Activated T-cell treated with anti-CD3 and anti-CD28 coated beads for 4 hours (primary cell): ENCODE data around the gene HLA-C.
"Not testable (repeated sequence)": the region's sequence is repeated elsewhere in the genome, so short reads cannot be mapped to it uniquely, and the experiment has no call there.

Experiments used
- DNase-seq: peaks from one replicate; pipeline ENCODE4 v3.0.0-alpha.2; 2020

Gene HLA-C

DNA sequence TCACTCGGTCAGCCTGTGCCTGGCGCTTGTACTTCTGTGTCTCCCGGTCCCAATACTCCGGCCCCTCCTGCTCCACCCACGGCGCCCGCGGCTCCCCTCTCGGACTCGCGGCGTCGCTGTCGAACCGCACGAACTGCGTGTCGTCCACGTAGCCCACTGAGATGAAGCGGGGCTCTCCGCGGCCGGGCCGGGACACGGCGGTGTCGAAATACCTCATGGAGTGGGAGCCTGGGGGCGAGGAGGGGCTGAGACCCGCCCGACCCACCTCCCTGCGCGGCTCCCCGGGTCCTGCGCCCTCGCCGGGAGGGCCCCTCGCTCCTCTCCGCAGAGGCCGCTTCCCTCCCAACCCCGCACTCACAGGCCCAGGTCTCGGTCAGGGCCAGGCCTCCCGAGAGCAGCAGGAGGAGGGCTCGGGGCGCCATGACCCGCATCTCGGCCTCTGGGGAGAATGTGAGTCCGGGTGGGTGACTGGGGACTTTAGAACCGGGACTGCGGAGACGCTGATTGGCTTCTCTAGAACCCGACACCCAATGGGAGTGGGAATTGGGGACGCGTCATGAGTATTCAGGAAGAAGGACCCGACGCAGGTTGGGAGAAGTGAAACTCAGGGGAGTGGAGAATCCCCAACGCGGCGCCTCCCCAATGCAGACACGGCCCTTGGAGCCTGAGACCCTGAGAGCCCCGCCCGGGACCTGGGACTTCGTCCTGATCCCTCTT lies at the start of gene HLA-C:
Gene HLA-C (minus strand): TSS at position 452 of the 717 bp plus-strand sequence. CDS start 21 bp downstream, at position 431.
- DNase-seq: peak; percentile 87

DNA sequence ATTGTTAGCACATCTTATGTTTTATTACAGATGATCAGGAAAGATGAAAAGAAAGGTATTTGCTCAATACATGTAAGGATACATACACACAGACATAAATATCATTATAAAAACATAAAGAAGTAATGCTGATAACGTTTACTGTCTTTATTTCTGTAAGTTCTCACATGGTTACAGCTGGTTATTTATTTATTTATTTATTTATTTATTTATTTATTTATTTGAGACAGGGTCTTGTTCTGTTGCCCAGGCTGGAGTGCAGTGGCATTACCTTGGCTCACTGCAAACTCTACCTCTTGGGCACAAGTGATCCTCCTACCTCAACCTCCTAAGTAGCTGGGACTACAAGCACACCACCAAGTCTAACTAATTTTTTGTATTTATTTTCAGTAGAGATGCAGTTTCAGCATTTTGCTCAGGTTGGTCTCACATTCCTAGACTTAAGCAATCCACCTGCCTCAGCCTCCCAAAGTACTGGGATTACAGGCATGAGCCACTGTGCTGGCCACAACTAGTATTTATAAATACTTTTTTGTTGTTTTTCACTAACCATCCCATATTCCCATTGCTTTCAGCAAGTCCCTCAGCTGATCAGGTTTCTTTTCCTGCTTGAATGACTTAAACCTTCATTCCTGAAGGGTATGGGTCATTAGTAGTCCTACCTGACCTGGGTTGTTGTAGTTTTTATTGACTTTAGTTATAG lies 49.3 kb upstream of the HLA-C start:
- no peak for DNase-seq

DNA sequence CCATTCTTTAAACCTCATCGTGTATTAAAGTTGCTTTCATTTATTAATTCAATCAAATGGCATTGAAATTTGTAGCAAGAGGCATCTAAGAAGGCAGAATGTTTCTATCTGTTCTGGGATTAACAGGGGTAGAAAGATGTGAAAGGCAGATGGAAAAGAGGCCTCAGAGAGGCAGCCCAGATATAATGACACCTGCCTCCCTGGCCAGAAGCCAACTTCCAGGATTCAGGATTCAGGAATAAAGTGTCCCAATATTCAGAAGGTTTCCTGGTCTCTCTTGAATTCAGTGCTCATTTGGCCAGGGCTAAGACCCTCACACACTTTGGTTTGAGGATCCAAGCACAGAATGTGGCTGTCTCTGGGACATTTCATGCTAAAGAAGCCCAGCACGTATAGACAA lies 45.1 kb upstream of the HLA-C start:
- no peak for DNase-seq

DNA sequence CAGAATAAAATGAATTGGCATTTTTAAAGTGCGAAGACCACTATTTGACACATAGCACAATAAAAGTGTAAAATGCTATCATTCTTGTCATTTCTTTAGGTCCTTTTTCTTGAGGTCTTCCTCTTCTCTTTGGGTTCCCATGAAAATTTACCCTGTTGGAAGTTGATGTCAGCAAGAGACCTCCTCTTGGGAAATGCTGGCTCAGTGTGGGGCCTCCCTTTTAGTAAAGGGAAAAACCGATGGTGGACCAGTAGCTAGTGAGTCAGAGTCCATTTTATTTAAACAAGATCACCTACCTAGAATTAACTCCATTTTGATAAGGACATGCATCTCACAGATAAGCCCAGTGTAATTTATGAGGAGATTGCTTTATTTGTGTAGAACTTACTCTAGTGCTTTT lies 37.7 kb upstream of the HLA-C start:
- DNase-seq: no peak

DNA sequence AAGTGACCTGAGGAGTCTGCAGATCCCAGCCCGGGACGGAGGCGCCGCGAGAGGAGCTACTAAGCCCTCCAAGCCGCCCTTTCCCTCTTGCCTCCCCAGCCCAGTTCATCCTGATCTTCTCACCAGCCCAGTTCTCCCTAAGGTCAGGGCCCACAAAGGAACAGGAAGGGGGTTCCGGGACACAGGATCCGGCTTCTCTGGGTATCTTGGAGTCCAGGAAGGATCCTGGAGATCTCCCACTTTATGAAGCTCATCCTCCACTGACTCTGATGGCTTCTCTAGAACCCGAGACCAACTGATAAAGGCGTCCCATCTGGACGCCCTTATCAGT lies 36.9 kb upstream of the HLA-C start:
- DNase-seq: no peak

DNA sequence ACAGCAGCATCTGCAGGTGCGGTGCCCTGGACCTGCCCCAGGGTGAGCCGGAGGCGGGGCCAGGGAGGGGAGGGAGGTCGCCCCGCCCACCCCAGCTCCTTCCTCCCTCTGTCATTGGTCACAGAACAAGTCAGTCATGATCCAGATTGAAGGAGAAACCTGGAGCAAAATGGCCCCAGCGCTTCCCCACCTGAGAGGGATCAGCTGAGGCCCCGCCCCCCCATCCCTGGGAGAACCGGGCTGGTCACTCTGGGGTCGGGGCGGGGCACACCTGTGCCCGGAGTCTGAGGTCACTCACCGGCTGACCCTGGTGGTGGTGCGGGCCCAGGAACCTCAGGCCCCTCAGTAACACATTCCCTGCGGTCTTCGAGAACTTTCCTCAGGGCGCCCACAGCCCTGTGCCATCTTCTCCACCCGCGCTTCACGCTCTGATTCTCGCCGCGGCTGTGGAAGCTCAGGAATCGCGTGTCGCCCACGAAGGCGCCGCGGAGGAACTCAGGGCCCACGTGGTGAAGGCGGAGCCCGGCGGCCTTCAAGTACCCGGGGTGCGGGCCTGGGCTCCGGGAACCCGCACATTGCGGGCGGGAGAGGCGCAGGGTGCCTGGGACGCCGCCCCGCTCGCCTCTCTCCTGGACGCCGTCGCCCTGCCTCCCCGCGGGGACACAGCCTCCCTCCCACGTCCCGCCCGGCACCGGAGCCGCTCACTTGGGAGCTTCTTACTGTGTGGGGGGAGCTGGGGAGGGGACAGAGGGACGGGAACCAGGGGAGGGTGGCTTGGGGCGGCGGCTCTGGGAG lies 36.4 kb upstream of the HLA-C start:
- DNase-seq: peak; percentile 59

DNA sequence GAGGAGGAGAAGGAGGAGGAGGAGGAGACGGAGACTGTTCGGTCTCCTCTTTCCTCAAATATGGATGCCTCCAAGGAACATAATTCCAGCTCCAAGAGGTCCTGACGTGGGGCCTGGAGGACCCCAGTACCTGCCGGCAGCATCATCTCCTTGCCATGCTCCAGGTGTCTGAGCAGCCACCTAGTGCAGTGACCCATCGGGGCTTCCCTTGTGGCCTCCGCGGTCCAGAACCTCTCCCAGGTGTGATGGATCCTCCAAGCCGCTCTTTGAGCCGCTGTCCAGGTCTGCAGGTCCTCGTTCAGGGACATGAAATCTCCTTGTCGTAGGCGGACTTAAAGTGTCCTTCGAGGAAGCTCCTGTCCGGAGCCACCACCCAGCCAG lies 35.8 kb upstream of the HLA-C start:
- DNase-seq: no peak

DNA sequence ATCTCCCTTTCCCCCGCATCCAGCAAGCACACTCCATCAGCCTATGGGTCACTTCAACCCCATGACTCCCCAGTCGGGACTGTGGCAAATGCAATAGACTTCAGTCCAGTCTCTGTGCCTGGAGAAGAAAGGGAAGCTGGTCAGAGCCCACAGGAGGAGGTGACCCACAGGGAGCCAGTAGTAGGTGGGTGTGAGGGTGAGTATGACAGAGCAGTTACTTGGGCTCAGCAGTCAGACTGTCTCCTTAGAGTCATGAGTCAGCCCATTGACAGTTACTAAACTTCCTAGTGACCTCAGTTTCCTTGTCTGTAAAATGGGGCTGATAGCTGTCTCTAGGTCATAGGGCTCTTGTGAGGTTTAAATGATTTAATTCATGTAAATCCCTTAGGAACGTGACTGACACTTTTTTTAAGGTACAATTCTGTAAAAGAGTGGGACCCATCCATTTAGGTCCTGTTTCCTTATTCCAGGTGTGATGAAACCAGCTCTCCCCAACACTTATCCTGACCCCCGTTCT lies 33.9 kb upstream of the HLA-C start:
- DNase-seq: no peak

DNA sequence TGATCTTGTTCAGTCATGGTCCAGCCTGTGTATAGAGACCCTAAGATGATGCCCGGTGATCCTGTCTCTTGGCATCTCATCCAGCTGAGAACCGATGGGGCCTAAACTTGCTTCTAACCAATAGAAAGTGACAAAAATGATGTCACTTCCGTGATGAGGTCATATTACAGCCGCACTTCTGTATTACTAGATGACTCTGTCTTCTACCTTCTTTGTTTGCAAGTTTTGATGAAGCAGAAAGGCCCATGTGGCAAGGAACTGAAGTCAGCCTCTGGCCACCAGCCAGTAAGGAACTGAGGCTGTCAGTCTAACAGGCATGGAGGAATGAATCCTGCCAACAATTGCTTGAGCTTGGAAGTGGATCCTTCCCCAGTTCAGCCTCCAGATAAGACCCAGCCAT lies 32.8 kb upstream of the HLA-C start:
- no peak for DNase-seq

DNA sequence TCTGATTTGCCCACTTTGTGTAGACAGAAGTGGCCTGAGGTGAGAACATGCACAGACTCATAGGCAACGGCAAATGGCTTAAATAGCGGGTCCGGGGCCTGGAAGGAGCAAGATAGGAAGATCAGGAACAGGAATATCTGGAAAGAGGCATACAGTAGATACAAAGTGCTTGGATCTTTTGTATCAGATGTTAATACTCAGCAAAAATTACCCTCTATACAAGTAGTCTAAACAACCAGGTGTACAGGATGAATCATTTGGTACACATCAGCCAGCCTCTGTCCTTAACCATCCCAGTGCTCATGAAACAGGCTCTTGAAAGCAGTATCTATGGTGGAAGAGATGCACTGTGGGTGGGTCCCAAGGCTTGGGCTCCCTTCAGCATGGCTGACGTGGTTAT lies 28.9 kb upstream of the HLA-C start:
- DNase-seq: no peak

DNA sequence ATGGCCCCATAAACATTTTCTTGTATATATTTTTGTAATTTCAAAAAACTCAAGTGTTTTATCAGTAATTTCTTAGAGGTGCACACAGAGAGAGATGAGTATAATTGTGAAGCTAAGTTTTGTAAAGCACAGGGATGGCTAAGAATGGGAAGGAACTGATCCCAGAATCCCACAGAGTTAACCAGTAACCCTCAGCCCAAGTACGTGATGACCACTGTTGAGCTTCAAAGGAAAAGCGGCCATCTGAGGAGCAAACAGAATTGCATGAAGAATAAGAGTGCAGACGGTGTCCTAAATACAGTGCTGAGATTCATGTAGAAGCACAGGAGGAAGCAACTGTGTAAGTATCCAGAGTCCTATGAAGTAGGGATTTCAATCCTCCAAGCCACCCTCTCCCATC lies 28.1 kb upstream of the HLA-C start:
- DNase-seq: no peak

DNA sequence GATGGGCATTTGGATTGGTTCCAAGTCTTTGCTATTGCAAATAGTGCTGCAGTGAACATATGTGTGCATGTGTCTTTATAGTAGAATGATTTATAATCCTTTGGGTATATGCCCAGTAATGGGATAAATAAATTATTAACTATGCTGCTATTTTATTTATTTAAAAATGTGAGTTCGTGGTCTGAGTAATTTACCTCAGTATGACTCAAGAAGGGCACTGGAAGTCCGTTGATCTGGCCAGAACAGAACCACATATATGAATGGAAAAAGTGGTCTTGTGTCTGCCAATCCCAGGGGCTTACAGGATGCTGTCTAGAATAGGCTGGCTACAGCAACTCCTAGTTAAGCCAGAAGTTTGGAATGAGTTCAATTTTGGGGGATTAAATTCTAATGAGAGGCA lies 27.6 kb upstream of the HLA-C start:
- no peak for DNase-seq

DNA sequence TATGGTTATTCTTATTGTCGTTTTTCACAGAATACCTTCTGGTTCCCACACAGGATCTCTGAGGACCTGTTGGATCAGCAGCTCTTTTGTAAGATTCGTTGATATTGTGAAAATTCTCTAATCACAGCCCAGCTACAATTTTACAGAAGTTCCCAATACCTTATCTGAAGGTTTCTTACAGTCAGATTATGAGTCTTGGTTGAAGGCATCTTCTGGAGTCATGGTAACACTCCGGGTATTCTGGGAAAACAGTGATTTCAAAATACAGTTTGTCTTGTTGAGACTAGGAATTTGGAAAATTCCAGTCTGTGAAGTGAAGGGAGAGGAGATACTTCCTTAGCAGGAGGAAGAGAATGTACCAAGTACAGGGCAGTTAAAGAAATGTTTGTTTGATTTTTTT lies 22.2 kb upstream of the HLA-C start:
- DNase-seq: no peak

DNA sequence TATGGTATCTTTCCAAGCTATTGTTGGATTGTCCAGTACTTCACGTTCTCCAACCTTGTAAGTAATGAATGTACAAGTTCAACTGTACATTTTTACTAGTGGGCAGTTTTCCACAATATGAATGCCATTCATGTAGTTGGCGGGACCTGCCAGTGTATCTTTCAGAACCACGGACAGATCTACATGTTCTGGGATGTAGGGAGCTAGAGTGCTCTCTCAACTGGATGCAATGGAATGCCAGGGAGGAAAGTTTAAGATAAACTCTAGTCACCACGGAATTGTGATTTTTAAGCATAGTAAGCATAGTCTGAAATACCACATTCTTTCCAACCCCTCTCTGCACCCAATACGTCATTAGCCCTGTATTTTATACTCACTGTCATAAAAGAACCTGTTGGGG lies 21.5 kb upstream of the HLA-C start:
- no peak for DNase-seq

DNA sequence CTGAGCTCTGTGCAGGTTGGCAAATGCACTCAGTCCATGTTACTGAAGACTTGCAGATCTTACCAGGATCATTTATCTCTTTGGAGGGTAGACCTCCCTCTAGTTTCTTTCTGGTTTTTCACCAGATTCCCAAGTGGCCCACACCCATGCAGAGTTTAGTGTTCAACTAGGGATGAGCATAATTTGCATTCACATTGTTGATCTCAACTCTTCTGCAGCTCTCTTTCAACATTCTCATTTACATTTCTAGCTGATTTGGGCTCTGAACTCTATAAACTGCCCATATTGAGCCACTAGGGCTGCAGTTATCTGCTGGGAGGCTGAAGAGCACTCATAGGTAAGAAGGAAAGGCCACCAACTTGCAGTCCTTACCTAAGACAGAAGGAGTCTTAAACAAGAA lies 17.9 kb upstream of the HLA-C start:
- no peak for DNase-seq

DNA sequence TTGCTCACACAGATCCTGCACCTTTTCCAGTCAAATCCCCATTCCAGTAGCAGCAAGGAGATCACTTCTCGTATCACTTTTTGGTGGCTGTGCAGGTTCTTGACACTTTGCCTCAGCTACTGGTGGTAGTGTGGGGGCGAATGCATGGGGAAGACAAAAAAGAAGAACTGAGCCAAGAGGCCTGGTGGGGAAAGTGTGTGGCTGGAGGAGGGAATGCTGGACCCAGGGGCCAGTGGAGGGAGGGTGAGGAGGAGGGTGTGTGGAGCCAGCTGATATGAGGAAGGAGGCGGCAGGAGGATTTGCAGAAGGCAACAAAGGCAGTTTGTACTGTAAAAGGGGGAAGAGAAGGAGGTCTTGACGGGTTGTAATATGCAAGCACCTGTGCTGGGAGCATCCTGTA lies 15.7 kb upstream of the HLA-C start:
- DNase-seq: no peak

DNA sequence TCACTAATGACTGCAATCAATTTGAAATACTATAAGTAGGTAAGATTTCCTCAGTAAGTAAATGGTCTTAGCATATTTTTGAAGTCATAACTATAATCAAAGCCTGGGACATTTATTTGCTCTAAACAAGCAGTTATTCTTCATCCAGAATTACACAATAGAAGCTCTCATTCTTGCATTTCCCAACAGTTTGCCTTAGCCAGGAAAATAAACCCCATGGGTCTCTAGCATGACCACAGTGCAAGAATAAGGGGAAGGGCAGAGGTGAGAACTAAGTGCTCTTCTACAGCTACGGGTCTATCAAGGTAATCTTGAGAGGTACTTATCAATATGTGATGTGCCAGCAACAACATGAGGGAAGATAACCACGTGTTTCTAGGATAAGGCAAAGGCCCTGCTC lies 14.1 kb upstream of the HLA-C start:
- DNase-seq: no peak

DNA sequence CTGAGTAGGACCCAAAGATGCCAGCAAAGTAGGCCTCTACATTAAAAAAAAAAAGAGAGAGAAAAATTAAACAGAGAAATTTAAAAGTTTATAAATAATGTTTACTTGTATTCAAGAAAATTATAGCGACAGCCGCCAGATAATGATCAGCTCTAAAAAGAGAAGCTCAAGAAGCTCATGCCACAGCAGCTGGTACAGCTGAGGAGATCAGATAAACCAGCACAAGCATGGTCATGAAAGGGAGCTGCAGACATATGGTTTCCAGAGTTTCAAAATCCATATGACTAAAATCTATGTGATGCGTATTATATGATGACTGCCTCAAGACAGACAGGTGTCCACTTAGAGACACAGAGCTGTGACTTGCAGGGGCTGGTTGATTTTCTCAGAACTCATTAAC lies 13.6 kb upstream of the HLA-C start:
- DNase-seq: no peak

DNA sequence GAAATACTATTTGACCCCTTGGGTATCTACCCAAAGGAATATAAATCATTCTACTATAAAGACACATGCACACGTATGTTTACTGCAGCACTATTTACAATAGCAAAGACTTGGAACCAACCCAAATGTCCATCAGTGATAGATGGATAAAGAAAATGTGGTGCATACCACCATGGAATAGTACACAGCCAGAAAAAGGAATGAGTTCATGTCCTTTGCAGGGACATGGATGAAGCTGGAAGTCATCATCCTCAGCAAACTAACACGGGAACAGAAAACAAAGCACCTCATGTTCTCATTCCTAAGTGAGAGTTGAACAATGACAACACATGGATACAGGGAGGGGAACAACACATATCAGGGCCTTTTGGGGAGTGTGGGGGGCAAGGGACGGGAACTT lies 7.8 kb upstream of the HLA-C start:
- DNase-seq: not testable (repeated sequence)

DNA sequence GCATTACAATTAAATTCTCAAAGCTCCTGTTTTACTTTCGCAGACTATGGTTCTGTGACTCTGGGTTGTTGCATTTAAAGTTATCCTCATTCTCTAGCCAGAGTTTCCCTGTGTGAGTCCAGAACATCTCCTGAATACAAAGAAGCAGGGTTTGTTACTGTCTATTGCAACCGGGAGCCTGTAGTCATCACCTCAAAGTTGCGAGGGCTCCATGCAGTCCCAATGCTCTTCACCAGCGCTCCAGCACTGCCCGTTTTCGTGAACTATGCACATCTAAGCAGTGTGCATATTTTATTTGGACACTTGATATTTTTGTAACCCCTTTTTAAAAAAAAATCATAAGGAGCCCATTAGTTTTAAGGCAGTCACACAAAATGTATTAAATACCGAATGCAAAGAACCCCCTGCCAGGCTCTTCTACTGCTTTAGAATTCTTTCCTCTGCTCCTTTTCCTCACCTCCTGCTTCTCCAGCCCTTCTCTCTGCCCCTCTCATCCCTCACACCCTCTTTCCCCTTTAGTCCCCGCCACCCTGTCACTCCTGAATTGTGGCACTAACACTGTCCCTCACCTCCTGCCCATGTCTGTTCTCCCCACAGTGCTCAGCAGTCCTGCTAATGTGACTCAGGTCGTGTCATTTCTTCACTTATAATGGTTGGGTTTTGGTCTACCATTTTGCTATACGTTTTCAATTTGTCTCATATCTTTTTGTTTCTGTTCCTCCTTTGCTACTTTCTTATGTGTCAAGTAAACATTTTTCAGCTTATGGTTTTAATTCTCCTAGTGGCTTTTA lies 1.1 kb upstream of the HLA-C start:
- no peak for DNase-seq

DNA sequence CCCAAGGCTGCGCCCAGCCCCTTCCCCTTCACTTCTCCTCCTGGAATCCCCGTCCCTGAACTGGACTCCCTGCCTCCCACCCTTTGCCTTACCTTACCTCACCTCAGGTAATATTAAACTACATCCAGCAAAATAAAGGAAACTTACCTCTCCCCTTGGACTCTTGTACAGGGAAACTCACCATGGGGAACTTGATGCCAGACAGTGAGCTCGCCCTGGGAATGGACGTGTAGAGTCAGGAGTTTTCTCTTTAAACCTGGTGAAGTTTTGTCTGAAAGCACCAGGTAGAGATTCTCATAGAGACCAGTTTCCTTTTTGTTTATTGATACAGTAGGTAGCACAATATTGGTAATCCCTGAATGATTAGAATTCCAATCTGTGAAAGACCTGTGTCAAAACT lies 544 bp upstream of the HLA-C start:
- DNase-seq: no peak

DNA sequence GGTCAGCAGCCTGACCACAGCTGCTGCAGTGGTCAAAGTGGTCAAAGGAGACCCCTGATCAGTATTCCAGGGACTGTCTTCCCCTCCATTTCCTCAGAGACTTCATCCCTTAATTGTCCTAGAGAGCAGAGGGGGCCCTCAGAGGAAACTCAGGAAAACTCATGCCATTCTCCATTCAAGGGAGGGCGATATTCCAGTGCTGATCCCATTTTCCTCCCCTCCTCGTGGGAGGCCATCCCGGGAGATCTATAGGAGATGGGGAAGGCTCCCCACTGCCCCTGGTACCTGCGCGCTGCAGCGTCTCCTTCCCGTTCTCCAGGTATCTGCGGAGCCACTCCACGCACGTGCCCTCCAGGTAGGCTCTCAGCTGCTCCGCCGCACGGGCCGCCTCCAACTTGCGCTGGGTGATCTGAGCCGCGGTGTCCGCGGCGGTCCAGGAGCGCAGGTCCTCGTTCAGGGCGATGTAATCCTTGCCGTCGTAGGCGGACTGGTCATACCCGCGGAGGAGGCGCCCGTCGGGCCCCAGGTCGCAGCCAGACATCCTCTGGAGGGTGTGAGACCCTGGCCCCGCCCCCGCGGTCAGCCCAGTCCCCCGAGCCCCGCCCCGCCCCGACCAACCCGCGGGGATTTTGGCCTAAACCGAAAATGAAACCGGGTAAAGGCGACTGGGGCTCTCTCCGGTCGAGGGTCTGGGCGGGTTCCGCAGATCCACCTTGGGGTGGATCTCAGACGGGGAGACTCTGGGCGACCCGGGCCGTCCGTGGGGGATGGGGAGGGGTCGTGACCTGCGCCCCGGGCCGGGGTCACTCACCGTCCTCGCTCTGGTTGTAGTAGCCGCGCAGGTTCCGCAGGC lies 878 bp downstream of the HLA-C start:
- peak; percentile 51 for DNase-seq
